HepG2 (cell line): ENCODE results near the gene PLAAT3. TPM values are rescaled to one million over a fixed set of nuclear protein-coding genes. Genes with fewer than 3 reads are reported as not detected.
A peak's percentile ranks its signal among the peaks of the same experiment; 100 is the strongest.

ENCODE experiments used
- ASH2L ChIP-seq: fragments of 300-600, 200-600 bp; sonication (generic); IDR thresholded peaks from 2 replicates; pipeline ENCODE4 v1.7.0; 2017; ENCODE audit warnings: low read depth, mild to moderate bottlenecking, moderate library complexity, mixed read lengths, low read length; ENCODE audit not compliant: insufficient read length
- CC2D1A ChIP-seq: sonication (generic); formaldehyde crosslinking; IDR thresholded peaks from 2 replicates; pipeline ENCODE4 v1.8.1; 2023; ENCODE audit warnings: mild to moderate bottlenecking, missing genetic modification reagents
- CEBPG ChIP-seq: IDR thresholded peaks from 2 replicates; pipeline ENCODE4 v1.6.1; 2016
- CREB1 ChIP-seq, 2 experiments: fragments of 450-650 bp in 1 of 2; IDR thresholded peaks; 2 replicates each; pipeline ENCODE4 v1.6.1; 2016 to 2017; ENCODE audit warnings: control low read depth in 1 of 2, mild to moderate bottlenecking in 1 of 2, missing compliant biosample characterization in 1 of 2, missing genetic modification characterization in 1 of 2
- EZH2 ChIP-seq: conservative IDR thresholded peaks from 2 replicates; pipeline ENCODE4 v1.6.1; 2012; ENCODE audit warnings: mild to moderate bottlenecking, low read depth, low read length, moderate library complexity
- FOSL2 ChIP-seq: sonication (generic); formaldehyde crosslinking; IDR thresholded peaks from 2 replicates; pipeline ENCODE4 v1.4.0; 2020; ENCODE audit warnings: missing genetic modification reagents
- FOXK1 ChIP-seq: sonication (generic); formaldehyde crosslinking; IDR thresholded peaks from 2 replicates; pipeline ENCODE4 v1.4.0; 2020; ENCODE audit warnings: low read depth, missing genetic modification reagents, borderline replicate concordance
- HDAC2 ChIP-seq: sonication (generic); formaldehyde crosslinking; IDR thresholded peaks from 2 replicates; pipeline ENCODE4 v1.4.0; 2020; ENCODE audit warnings: missing genetic modification reagents
- NFATC3 ChIP-seq: sonication (generic); formaldehyde crosslinking; IDR thresholded peaks from 2 replicates; pipeline ENCODE4 v1.5.1; 2020; ENCODE audit warnings: mild to moderate bottlenecking, missing genetic modification reagents
- PPARG ChIP-seq: conservative IDR thresholded peaks from 2 replicates; pipeline ENCODE4 v1.6.1; 2016; ENCODE audit warnings: missing biosample characterization, missing genetic modification reagents
- REL ChIP-seq: sonication (generic); formaldehyde crosslinking; conservative IDR thresholded peaks from 2 replicates; pipeline ENCODE4 v1.8.0; 2022; ENCODE audit warnings: mild to moderate bottlenecking, missing genetic modification reagents, moderate library complexity
- SOX13 ChIP-seq, 3 experiments: fragments of 450-650 bp in 1 of 3; sonication (generic) in 1 of 3; formaldehyde crosslinking in 1 of 3; IDR thresholded peaks in 2 of 3; conservative IDR thresholded peaks in 1 of 3; 2 replicates each; pipeline versions ENCODE4 v1.5.0 to v1.6.1; 2016 to 2020; ENCODE audit warnings: antibody characterized with exemption in 1 of 3, mild to moderate bottlenecking in 1 of 3, missing compliant biosample characterization in 1 of 3, missing genetic modification reagents in 1 of 3, moderate library complexity in 1 of 3
- SYNCRIP ChIP-seq: fragments of 200-400 bp; formaldehyde crosslinking; IDR thresholded peaks from 2 replicates; pipeline ENCODE4 v1.6.1; 2018; ENCODE audit warnings: mild to moderate bottlenecking, low read depth, low read length; ENCODE audit not compliant: insufficient read depth
- TARDBP ChIP-seq: sonication (generic); formaldehyde crosslinking; IDR thresholded peaks from 2 replicates; pipeline ENCODE4 v1.8.0; 2022; ENCODE audit warnings: mild to moderate bottlenecking, missing genetic modification reagents
- TEF ChIP-seq: sonication (generic); formaldehyde crosslinking; IDR thresholded peaks from 2 replicates; pipeline ENCODE4 v1.5.0; 2020; ENCODE audit warnings: missing genetic modification reagents
- YY1 ChIP-seq: IDR thresholded peaks from 2 replicates; pipeline ENCODE4 v1.6.1; 2011; ENCODE audit warnings: low read length, low read depth, moderate library complexity, mild to moderate bottlenecking; ENCODE audit not compliant: insufficient read depth, insufficient replicate concordance
- ZC3H4 ChIP-seq: sonication (generic); formaldehyde crosslinking; IDR thresholded peaks from 2 replicates; pipeline ENCODE4 v1.4.0; 2020; ENCODE audit warnings: missing genetic modification reagents, borderline replicate concordance
- ZMYM2 ChIP-seq: sonication (generic); formaldehyde crosslinking; IDR thresholded peaks from 2 replicates; pipeline ENCODE4 v1.8.0; 2022; ENCODE audit warnings: mild to moderate bottlenecking, missing genetic modification reagents
- ZNF362 ChIP-seq: sonication (generic); formaldehyde crosslinking; IDR thresholded peaks from 2 replicates; pipeline ENCODE4 v1.4.0; 2020; ENCODE audit warnings: missing genetic modification reagents, mild to moderate bottlenecking, borderline replicate concordance
- ZNF430 ChIP-seq: sonication (generic); formaldehyde crosslinking; IDR thresholded peaks from 2 replicates; pipeline ENCODE4 v1.9.0; 2021; ENCODE audit warnings: mild to moderate bottlenecking, missing genetic modification reagents
- ZNF572 ChIP-seq: sonication (generic); formaldehyde crosslinking; IDR thresholded peaks from 2 replicates; pipeline ENCODE4 v1.5.1; 2020; ENCODE audit warnings: mild to moderate bottlenecking, missing genetic modification reagents
- ZNF710 ChIP-seq: sonication (generic); formaldehyde crosslinking; IDR thresholded peaks from 2 replicates; pipeline ENCODE4 v1.5.0; 2020; ENCODE audit warnings: mild to moderate bottlenecking, missing genetic modification reagents, borderline replicate concordance
- polyA plus RNA-seq, 8 experiments: library from polyadenylated mRNA; depleted of rRNA in 3 of 8; stranded (reverse) in 7 of 8; unstranded in 1 of 8; fragments of >200 nt; fragmentation: Illumina TruSeq in 4 of 8; extraction: Trizol in 4 of 8; gene quantifications; 2 replicates each; pipeline versions ENCODE4 v1.2.1 to v1.2.3, GENCODE V29; 2011 to 2016; ENCODE audit warnings: low read depth in 4 of 8, missing spikeins in 1 of 8, mixed read lengths in 1 of 8; ENCODE audit not compliant: insufficient read depth in 1 of 8
- total RNA-seq, 5 experiments: library from RNA; depleted of rRNA; stranded (reverse); fragments of >200 nt; fragmentation: Illumina TruSeq; extraction: Trizol; gene quantifications; 2 replicates each; pipeline ENCODE4 v1.2.3, GENCODE V29; 2016; ENCODE audit warnings: low read depth in 1 of 5
- TF ChIP-seq, protein P1 (sequence below): IDR thresholded peaks from 2 replicates; pipeline ENCODE4 v1.4.0; 2020; ENCODE audit warnings: mild to moderate bottlenecking, missing genetic modification reagents

PLAAT3 gene
- total and polyA plus RNA-seq, 2 of the 13 experiments (the other 11 are each of a cell fraction or from before 2014, with no cell fraction given) = 9.3 to 16.4 TPM

DNA sequence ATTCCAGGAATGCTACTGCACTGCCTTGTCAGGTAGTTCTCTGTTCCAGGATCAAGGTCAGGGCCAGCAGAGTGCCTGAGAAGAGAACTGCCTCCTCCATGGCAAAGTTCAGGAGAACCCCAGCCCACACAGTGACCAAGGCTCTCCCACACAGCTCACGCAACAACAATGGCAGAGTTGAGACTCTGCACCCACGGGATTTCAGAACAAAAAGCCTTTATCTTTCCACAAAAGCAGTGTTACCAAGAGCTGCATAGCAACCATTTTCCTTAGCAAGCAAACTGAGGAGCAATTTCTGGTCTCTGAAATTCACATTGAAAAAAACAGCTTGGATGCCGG is 11.1 kb downstream of the PLAAT3 start (continued):
- TF ChIP-seq FOXK1 (CRISPR knock-in tag) (peak; percentile 59; the same call in 1 of the 2 replicates), SOX13 (IDR thresholded peaks at IDR 0.05) (peak; percentile 97), SOX13 (CRISPR knock-in tag; conservative IDR thresholded peaks at IDR 0.05 in 1 of 2, IDR thresholded peaks at IDR 0.05 in 1 of 2) (peak in 1 of 2 experiments; percentile 99; a peak in 2 of 4 replicates), HDAC2 (CRISPR knock-in tag) (peak; percentile 71), SYNCRIP (no peak), PPARG (peak; percentile 85), NFATC3 (CRISPR knock-in tag) (no peak), EZH2 (no peak), TEF (CRISPR knock-in tag) (no peak), FOSL2 (CRISPR knock-in tag) (peak; percentile 30; the same call in 1 of the 2 replicates), ASH2L (peak; percentile 41), ZNF430 (CRISPR knock-in tag) (no peak), ZNF572 (no peak), CREB1 (IDR thresholded peaks at IDR 0.05) (no peak), CREB1 (CRISPR knock-in tag; IDR thresholded peaks at IDR 0.05) (0 out of 2 replicates have a peak, but pooled peaks have one; percentile 53), CEBPG (CRISPR knock-in tag) (peak; percentile 55), TARDBP (CRISPR knock-in tag) (0 out of 2 replicates have a peak, but pooled peaks have one; percentile 38), YY1 (peak; percentile 21), CC2D1A (CRISPR knock-in tag) (no peak), ZC3H4 (CRISPR knock-in tag) (no peak), REL (CRISPR knock-in tag) (no peak), ZMYM2 (CRISPR knock-in tag) (peak; percentile 52; the same call in 1 of the 2 replicates), ZNF710 (CRISPR knock-in tag) (no peak), ZNF362 (CRISPR knock-in tag) (peak; percentile 42; the same call in 1 of the 2 replicates)
- TF ChIP-seq, protein P1, sequence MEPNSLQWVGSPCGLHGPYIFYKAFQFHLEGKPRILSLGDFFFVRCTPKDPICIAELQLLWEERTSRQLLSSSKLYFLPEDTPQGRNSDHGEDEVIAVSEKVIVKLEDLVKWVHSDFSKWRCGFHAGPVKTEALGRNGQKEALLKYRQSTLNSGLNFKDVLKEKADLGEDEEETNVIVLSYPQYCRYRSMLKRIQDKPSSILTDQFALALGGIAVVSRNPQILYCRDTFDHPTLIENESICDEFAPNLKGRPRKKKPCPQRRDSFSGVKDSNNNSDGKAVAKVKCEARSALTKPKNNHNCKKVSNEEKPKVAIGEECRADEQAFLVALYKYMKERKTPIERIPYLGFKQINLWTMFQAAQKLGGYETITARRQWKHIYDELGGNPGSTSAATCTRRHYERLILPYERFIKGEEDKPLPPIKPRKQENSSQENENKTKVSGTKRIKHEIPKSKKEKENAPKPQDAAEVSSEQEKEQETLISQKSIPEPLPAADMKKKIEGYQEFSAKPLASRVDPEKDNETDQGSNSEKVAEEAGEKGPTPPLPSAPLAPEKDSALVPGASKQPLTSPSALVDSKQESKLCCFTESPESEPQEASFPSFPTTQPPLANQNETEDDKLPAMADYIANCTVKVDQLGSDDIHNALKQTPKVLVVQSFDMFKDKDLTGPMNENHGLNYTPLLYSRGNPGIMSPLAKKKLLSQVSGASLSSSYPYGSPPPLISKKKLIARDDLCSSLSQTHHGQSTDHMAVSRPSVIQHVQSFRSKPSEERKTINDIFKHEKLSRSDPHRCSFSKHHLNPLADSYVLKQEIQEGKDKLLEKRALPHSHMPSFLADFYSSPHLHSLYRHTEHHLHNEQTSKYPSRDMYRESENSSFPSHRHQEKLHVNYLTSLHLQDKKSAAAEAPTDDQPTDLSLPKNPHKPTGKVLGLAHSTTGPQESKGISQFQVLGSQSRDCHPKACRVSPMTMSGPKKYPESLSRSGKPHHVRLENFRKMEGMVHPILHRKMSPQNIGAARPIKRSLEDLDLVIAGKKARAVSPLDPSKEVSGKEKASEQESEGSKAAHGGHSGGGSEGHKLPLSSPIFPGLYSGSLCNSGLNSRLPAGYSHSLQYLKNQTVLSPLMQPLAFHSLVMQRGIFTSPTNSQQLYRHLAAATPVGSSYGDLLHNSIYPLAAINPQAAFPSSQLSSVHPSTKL (CRISPR knock-in tag) = peak; percentile 89
